Activated CD8-positive, alpha-beta memory T cell treated with anti-CD3 and anti-CD28 coated beads for 4 hours (primary cell): Measurements from ENCODE around the gene KRT39.
"Not testable (repeated sequence)": the region's sequence is repeated elsewhere in the genome, so short reads cannot be mapped to it uniquely, and the experiment has no call there.

Experiments used
- DNase-seq, 2 donors: peaks; one replicate each; pipeline ENCODE4 v3.0.0-alpha.2; 2020; ENCODE audit warnings: low read depth in 2 of 2

The KRT39 gene

DNA sequence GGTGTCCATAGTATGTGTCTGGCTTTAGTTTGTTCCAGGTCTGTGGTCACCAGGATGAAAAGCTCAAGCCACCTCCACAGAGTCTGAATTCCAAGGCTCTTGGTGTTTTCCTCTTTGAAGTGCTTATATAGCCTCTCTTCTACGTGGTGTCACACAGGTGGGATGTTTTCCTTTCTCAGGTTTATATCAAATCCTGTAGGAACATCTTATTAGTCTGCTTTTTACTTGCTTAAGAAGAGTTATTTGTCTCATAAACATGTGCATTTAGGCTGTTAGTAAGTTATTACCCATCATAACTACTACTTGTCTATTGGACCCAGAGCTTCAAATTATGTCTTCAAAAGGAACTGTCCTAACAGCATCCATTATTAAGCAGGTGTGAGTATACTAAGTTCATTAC, at the start of gene KRT39:
Gene KRT39, minus strand, starts transcription at position 101 of the 400 bp plus-strand sequence. Its CDS starts 92 bp downstream, at position 9.
- DNase-seq = no peak

GRCh38 chr17:41015454-41015853, 48.7 kb upstream of the KRT39 start:
- DNase-seq = no peak

- no peak for DNase-seq
Measured at GRCh38 chr17:41013606-41014005, 46.9 kb upstream of the KRT39 start.

GRCh38 chr17:41013181-41013580, 46.4 kb upstream of the KRT39 start:
- DNase-seq = no peak

- no peak for DNase-seq
Measured at GRCh38 chr17:41012326-41013120, 45.8 kb upstream of the KRT39 start.

DNA sequence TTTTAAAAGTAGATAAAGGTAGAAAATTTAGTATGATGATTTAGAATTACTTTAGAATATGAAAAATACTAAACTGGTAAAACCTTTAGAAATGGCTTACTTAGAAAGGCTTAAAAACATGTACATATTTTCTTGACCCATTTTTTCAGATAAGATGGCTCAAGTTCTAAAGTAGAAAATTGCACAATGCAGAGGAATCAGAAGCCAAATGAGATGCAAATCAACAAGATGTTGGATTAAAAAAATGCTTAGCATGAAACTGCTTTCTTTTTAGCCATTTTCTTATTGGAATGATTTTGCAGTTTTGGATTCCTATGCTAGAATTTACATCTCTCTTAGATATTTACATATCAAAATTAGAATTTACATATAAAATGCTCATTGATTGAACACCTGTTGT, 43.7 kb upstream of the KRT39 start:
- no peak for DNase-seq

GRCh38 chr17:41009936-41010335, 43.2 kb upstream of the KRT39 start:
- DNase-seq = no peak

GRCh38 chr17:41009301-41009760, 42.6 kb upstream of the KRT39 start:
- DNase-seq = no peak

- no peak for DNase-seq
Measured at GRCh38 chr17:41008811-41009210, 42.1 kb upstream of the KRT39 start, which contains the start of gene KRTAP3-1. KRTAP3-1 (minus strand) TSS chr17:41009128; CDS start chr17:41009074, 54 bp downstream.

DNA sequence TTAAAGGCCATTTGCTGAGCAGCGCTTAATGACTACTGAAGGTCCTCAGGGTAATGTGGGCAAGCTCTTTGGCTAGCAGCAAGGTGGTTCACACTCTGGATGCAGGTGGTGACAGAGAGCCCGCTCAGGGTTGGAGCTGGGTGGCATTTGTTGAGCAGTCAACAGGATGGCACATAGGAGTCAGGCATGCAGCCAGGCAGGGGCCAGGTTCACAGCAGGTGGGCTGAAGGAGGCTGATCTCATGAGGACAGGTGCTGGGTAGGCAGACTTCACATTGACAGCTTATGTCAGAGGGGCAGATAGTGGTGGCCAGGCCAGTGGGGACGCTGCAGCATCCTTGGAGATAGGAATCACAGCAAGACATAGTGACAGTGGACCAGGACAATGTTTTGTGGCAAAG, 37.6 kb upstream of the KRT39 start:
- DNase-seq = no peak

DNA sequence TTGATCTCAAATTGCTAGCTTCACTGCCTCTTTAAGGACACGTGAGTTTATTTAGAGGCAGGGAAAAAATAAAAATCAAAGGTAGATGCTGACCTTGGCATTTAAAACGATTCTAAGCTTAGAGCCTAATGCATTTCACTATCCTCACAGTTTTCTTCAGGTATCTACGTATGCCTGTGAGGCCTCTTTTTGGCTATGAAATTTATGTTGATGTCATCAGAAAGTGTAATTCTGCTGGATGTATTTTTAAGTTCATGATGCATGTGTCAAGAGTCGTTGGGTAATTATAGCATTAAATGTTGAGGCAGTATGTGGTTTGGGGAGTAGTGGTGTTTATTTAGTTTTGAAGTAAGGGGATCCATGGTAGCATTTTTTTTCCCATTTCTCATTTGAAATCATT, 37.2 kb upstream of the KRT39 start:
- DNase-seq = no peak

DNA sequence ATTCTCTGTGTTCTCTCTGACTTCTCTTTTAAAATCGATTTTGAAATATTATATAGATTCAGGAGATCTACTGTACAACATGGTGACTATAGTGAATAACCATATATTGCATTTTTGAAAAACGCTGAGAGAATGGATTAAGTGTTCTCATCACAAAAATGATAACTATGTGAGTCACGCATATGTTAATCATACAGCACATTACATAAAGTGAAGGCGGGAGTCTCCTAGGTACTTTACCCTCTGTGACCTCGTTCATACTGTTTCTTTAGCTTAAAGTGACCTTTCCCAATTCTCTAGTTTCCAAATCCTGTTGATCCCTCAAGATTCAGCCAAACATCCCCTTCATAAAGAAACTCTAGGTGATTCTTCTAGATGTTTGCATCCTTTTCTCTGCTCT, 36.1 kb upstream of the KRT39 start:
- no peak for DNase-seq

- DNase-seq = no peak
Measured at GRCh38 chr17:41001795-41002194, 35.0 kb upstream of the KRT39 start.

DNA sequence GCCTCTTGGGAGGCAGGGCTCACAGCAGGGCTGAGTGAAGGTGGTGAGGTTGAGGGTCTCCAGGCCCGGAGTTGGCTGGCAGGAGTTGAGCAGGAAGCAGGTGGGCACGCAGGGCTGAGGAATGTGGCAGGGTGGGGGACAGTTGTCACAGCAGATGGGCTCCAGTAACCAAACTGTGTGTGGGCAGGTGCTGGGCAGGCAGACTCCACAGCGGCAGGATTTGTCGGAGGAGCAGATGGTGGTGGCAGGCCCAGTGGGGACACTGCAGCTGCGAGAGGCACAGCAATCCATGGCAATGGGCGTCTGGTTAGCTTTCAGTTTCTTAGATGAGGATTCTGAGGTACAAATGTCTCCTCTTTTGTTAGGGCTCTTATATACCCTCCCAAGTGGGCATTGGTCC, 32.8 kb upstream of the KRT39 start, which contains the start of gene KRTAP3-2:
Gene KRTAP3-2, minus strand, starts transcription at position 344 of the 400 bp plus-strand sequence. Its CDS starts 53 bp downstream, at position 291.
- DNase-seq = not testable (repeated sequence)

DNA sequence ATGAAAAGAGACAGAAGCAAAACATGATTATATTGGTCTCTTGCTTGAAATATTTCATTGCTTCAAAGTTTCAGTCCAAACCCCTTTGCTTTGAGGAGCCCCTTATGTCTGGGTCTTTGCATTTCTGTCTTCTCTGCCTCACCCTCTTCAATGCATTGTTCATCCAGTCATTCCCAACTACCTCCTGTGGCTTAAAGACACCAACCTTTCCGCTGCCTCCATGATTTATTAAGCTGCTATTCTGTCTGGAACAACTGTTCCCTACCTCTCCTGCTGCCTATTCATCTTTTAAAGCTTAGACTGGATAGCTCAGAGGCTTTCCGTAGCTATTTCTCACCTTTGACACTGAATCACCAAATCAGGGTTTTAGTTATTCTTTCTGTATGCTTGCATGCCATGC, 30.6 kb upstream of the KRT39 start:
- DNase-seq = no peak

DNA sequence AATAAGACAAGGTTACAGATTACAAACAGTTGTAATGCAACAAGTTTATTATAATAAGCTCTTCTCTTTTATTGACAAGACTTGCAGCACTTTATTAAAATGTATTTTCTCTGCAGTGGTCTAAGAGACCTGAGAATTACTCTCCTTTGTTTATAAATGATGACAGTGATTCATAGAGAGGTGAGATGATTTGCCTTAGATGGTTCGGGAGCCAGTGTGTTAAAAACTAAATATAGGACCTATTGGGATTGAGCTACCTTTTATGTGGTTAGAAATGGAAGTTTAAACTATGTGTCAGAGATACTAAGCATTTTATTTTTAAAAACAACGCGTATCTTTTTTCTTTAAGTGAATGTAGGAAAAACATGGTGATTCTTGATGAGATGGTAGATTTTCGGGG, 30.1 kb upstream of the KRT39 start:
- DNase-seq = no peak

DNA sequence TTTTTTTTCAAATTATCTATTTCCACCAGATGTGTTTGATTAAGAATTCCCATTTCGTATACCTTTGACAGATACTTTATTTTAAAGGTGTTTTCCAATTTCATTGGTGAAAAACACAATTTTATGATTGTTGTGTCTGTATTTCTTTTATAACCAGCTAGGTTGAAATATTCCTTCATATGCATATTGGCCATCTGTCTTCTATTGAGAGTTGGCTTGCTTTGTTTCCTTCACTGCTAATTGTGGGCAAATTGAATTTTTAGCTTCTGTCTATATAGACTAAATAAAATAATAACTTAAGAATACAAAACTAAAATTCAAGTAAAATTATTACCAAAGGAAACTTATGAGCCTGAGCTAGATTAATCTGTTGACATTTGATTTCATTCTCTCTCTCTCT, 28.4 kb upstream of the KRT39 start:
- no peak for DNase-seq

DNA sequence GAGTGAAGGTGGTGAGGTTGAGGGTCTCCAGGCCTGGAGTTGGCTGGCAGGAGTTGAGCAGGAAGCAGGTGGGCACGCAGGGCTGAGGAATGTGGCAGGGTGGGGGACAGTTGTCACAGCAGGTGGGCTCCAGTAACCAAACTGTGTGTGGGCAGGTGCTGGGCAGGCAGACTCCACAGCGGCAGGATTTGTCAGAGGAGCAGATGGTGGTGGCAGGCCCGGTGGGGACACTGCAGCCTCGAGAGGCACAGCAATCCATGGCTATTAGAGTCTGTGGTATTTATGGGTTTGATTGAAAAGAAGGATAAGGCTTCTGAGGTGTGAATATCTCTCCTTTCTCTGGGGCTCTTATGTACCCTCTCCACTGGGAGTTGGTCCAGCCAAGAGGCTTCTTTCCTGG, 27.1 kb upstream of the KRT39 start, which contains the start of gene KRTAP3-3:
Gene KRTAP3-3, minus strand, starts transcription at position 326 of the 400 bp plus-strand sequence. Its CDS starts 67 bp downstream, at position 259.
- DNase-seq = no peak

DNA sequence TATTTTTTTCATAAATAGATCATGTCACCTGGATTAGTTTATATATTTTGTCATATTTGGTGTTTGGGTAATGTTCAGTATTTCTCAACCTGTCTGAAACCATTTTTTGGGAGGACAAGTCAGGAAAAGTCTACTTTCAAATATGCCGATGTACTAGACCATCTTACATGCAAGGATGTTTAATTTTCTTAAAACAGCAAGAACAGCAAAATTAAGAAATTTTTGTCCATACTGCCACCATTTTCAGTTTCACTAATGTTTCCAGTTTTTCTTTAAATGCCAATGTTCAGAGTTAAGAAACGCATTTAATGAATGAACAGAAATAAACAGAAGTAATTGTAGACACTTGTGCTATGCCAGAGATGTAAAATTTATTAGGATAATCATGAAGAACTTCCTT, 26.3 kb upstream of the KRT39 start:
- no peak for DNase-seq

DNA sequence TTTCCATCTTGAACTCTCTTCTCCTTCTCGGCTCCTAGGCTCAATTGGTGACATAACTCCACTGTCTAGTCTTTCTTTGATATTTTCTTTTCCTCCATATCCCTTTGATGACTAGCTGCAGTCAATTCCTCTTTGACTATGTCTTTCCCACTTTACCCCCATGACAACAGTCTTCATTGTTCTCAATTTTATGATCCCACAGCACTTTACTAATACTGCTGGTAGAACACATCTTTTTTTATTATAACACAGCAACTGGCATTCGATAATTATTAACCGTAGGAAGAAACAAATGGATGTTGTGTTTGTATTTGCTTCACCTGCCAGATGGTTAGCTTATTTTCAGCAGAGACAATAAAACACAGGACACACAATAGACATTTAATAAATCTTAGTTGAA, 25.9 kb upstream of the KRT39 start:
- DNase-seq = no peak

GRCh38 chr17:40986920-40987319, 20.2 kb upstream of the KRT39 start:
- no peak for DNase-seq

DNA sequence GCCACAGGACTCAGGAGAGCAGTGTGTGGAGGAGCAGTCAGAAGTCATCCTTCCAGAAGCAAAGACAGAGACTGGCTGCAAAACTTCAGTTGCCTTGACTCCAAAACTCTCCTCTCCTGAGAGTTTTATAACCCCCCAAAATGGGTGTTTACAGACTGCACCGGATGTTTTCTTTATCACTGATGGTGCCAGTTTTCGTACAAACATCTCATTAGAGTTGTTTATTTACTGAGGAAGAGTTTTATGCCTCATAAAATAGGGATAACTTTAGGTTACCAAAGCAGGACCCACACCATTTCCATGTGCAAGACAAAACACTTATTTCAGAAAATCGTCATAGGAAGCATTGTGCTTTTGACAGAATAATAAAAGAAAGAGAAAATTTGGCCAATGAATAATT, 17.5 kb upstream of the KRT39 start, which contains the start of gene KRT40:
Gene KRT40, minus strand, starts transcription at position 101 of the 400 bp plus-strand sequence. Its CDS starts 53 bp downstream, at position 48.
- no peak for DNase-seq

GRCh38 chr17:40981115-40981514, 14.4 kb upstream of the KRT39 start:
- no peak for DNase-seq
